Keratinocyte (primary cell): ENCODE results near the gene YWHAQ. TPM values are rescaled to one million over a fixed set of nuclear protein-coding genes. Genes with fewer than 3 reads are reported as not detected.
"Not testable (repeated sequence)": the region's sequence is repeated elsewhere in the genome, so short reads cannot be mapped to it uniquely, and the experiment has no call there.

Source experiments
- DNase-seq: peaks from one replicate; pipeline ENCODE4 v3.0.0-alpha.2; 2011; ENCODE audit warnings: low read depth, missing footprints, low spot score
- FAIRE-seq: peaks from 2 replicates; lab custom pipeline; 2011; peaks lifted over from hg19 to GRCh38; lab: Jason Lieb, UNC
- H2AFZ ChIP-seq: 2 replicates; pipeline ENCODE4 v1.6.0; 2012; ENCODE audit warnings: low read length, control low read depth, inconsistent platforms; ENCODE audit not compliant: control insufficient read depth
- H3K27ac ChIP-seq: 2 replicates; pipeline ENCODE4 v1.5.1; 2011; ENCODE audit warnings: low read length; ENCODE audit not compliant: control insufficient read depth, insufficient read depth
- H3K27me3 ChIP-seq: 3 replicates; pipeline ENCODE4 v1.6.0; 2011; ENCODE audit warnings: low read length; ENCODE audit not compliant: control insufficient read depth, insufficient read depth; ENCODE audit errors: extremely low read depth
- H3K36me3 ChIP-seq, 2 experiments: 2 replicates in 1 of 2; 3 replicates in 1 of 2; pipeline ENCODE4 v1.5.1; 2011; ENCODE audit warnings: low read length in 2 of 2, mild to moderate bottlenecking in 1 of 2; ENCODE audit not compliant: control insufficient read depth in 2 of 2, insufficient read depth in 2 of 2; ENCODE audit errors: extremely low read depth in 1 of 2
- H3K4me1 ChIP-seq: 3 replicates; pipeline ENCODE4 v1.5.1; 2011; ENCODE audit warnings: low read length; ENCODE audit not compliant: control insufficient read depth, insufficient read depth; ENCODE audit errors: extremely low read depth
- H3K4me2 ChIP-seq: 3 replicates; pipeline ENCODE4 v1.6.0; 2011; ENCODE audit warnings: low read depth, low read length; ENCODE audit not compliant: control insufficient read depth, insufficient read depth; ENCODE audit errors: extremely low read depth
- H3K4me3 ChIP-seq, 3 experiments: fragments of 200-600 bp in 1 of 3; sonication (generic) in 1 of 3; 2 replicates in 2 of 3; 3 replicates in 1 of 3; pipeline ENCODE4 v1.5.1; 2011 to 2016; ENCODE audit warnings: low read length in 3 of 3, mild to moderate bottlenecking in 3 of 3, control low read depth in 2 of 3, inconsistent platforms in 1 of 3, low read depth in 1 of 3, mixed read lengths in 1 of 3, mixed run types in 1 of 3, moderate library complexity in 1 of 3; ENCODE audit not compliant: control insufficient read depth in 2 of 3, insufficient read depth in 2 of 3; ENCODE audit errors: extremely low read depth in 1 of 3
- H3K79me2 ChIP-seq: 2 replicates; pipeline ENCODE4 v1.6.0; 2012; ENCODE audit warnings: low read length; ENCODE audit not compliant: control insufficient read depth, insufficient read depth
- H3K9ac ChIP-seq: 3 replicates; pipeline ENCODE4 v1.6.0; 2011; ENCODE audit warnings: low read length; ENCODE audit not compliant: control insufficient read depth, insufficient read depth; ENCODE audit errors: extremely low read depth
- H3K9me1 ChIP-seq: 3 replicates; pipeline ENCODE4 v1.6.0; 2011; ENCODE audit warnings: low read length; ENCODE audit not compliant: control insufficient read depth, insufficient read depth; ENCODE audit errors: extremely low read depth
- H3K9me3 ChIP-seq: 2 replicates; pipeline ENCODE4 v1.5.1; 2012; ENCODE audit warnings: low read depth, low read length; ENCODE audit not compliant: control insufficient read depth
- H4K20me1 ChIP-seq: 3 replicates; pipeline ENCODE4 v1.6.0; 2011; ENCODE audit warnings: low read length; ENCODE audit not compliant: control insufficient read depth, insufficient read depth; ENCODE audit errors: extremely low read depth
- CTCF ChIP-seq, 3 experiments: IDR thresholded peaks in 1 of 3; conservative IDR thresholded peaks in 1 of 3; optimal IDR thresholded peaks in 1 of 3; 2 replicates in 2 of 3; 3 replicates in 1 of 3; pipeline versions ENCODE3 to v1.5.1; 2011; ENCODE audit warnings: low read length in 3 of 3, mild to moderate bottlenecking in 3 of 3, moderate library complexity in 2 of 3, control low read depth in 1 of 3, inconsistent platforms in 1 of 3; ENCODE audit not compliant: insufficient read depth in 2 of 3; ENCODE audit errors: extremely low read depth in 1 of 3
- EZH2 ChIP-seq: IDR thresholded peaks from one replicate; pipeline ENCODE4 v1.6.1; 2012; ENCODE audit warnings: inconsistent platforms, mild to moderate bottlenecking, low read length, moderate library complexity
- dilution Hi-C: fragments of 300-500 bp; cut with MboI; formaldehyde crosslinking; loops from one replicate; pipeline ENCODE4 v1.7.0; 2020; ENCODE audit warnings: low sequenced_read_pairs; ENCODE audit not compliant: extremely low pct_ligation_motif_present
- polyA plus RNA-seq, 5 experiments: library from polyadenylated mRNA; depleted of rRNA in 3 of 5; stranded (reverse) in 3 of 5; stranded (forward) in 1 of 5; unstranded in 1 of 5; fragments of >200 nt; gene quantifications; 1 replicate in 1 of 5; 2 replicates in 3 of 5; 3 replicates in 1 of 5; pipeline versions ENCODE4 v1.2.1 to v1.2.3, GENCODE V29; 2011 to 2012; ENCODE audit warnings: missing spikeins in 2 of 5, low read depth in 1 of 5, low replicate concordance in 1 of 5

The YWHAQ gene
- polyA plus RNA-seq, 1 donor (not counting 4 experiments of a cell fraction or from before 2014, with no cell fraction given): 593 TPM

- H3K79me2 ChIP-seq: peaks cover 100% of the 10 kb centered on the region
- TF ChIP-seq CTCF (optimal IDR thresholded peaks at IDR 0.05 in 1 of 3, IDR thresholded peaks at IDR 0.05 in 1 of 3, conservative IDR thresholded peaks at IDR 0.05 in 1 of 3; ENCODE audit: extremely low read depth in 1 of 3, insufficient read depth in 2 of 3, low read length in 3 of 3) (no peak), EZH2 (no peak)
- peak; percentile 48 for FAIRE-seq
- peaks cover 12% of the 10 kb centered on the region for H3K4me1 ChIP-seq
- H3K27me3 ChIP-seq: no peaks in the 10 kb centered on the region
- H3K9me1 ChIP-seq: no peaks in the 10 kb centered on the region
- no peak overlapping the region for H3K9ac ChIP-seq
- H2AFZ ChIP-seq: no peak overlapping the region
- DNase-seq: no peak
- dilution Hi-C loops: no loop called here
- no peaks in the 10 kb centered on the region for H3K9me3 ChIP-seq
- peaks cover 13% of the 10 kb centered on the region for H4K20me1 ChIP-seq
- H3K4me3 ChIP-seq: no peak overlapping the region
- H3K36me3 ChIP-seq: peaks cover 9 to 16% of the 10 kb centered on the region in 2 experiments
- no peak overlapping the region for H3K27ac ChIP-seq
- H3K4me2 ChIP-seq: no peak overlapping the region
These were observed 7.6 kb downstream of the YWHAQ start for GRCh38 chr2:9623151-9623550.

- H3K4me2 ChIP-seq, dilution Hi-C loops: not testable (repeated sequence)
These were observed 9.1 kb downstream of the YWHAQ start for GRCh38 chr2:9621655-9622054.

GRCh38 chr2:9618410-9618809 lies 12.4 kb downstream of the YWHAQ start:
- H2AFZ ChIP-seq: no peak overlapping the region
- DNase-seq: no peak
- H3K27me3 ChIP-seq: no peaks in the 10 kb centered on the region
- H3K4me1 ChIP-seq: no peaks in the 10 kb centered on the region
- peaks cover 6% of the 10 kb centered on the region for H4K20me1 ChIP-seq
- dilution Hi-C loops: no loop called here
- peaks cover 0 to 6% of the 10 kb centered on the region in 2 experiments for H3K36me3 ChIP-seq
- H3K9me3 ChIP-seq: no peaks in the 10 kb centered on the region
- no peak overlapping the region for H3K9ac ChIP-seq
- no peak overlapping the region for H3K27ac ChIP-seq
- H3K9me1 ChIP-seq: no peaks in the 10 kb centered on the region
- TF ChIP-seq CTCF (optimal IDR thresholded peaks at IDR 0.05 in 1 of 3, IDR thresholded peaks at IDR 0.05 in 1 of 3, conservative IDR thresholded peaks at IDR 0.05 in 1 of 3; ENCODE audit: extremely low read depth in 1 of 3, insufficient read depth in 2 of 3, low read length in 3 of 3): no peak
- TF ChIP-seq EZH2: no peak
- H3K4me3 ChIP-seq: no peak overlapping the region
- peaks cover 98% of the 10 kb centered on the region for H3K79me2 ChIP-seq
- no peak for FAIRE-seq
- H3K4me2 ChIP-seq: no peak overlapping the region

More at GRCh38 chr2:9621655-9622054, 9.1 kb downstream of the YWHAQ start:
- not testable (repeated sequence) for H3K27me3 ChIP-seq, H3K4me1 ChIP-seq, H4K20me1 ChIP-seq, H3K9me3 ChIP-seq, H3K4me3 ChIP-seq, H3K36me3 ChIP-seq, H3K9ac ChIP-seq, H2AFZ ChIP-seq, H3K9me1 ChIP-seq, FAIRE-seq, DNase-seq, H3K27ac ChIP-seq
- peaks cover 98% of the 10 kb centered on the region for H3K79me2 ChIP-seq
